SK-N-SH (cell line): ENCODE measurements around the gene HABP4. TPM values are rescaled to one million over a fixed set of nuclear protein-coding genes. Genes with fewer than 3 reads are reported as not detected.

Experiments
- CTCF ChIA-PET: fragments of 300-600, 350-600 bp; formaldehyde crosslinking; extraction: SDS; loops from one replicate; lab custom pipeline; 2021; lab: Yijun Ruan, JAX
- POLR2A ChIA-PET: fragments of 350-600 bp; sonication (Branson Sonifier 250); formaldehyde crosslinking; extraction: SDS; loops from one replicate; lab custom pipeline; 2020; ENCODE audit warnings: antibody characterized with exemption, inconsistent platforms; lab: Yijun Ruan, JAX
- DNase-seq: peaks from one replicate; pipeline ENCODE4 v3.0.0; 2012
- H2AFZ ChIP-seq: fragments of 200-600 bp; sonication (generic); 2 replicates; pipeline ENCODE4 v1.8.1; 2016; ENCODE audit warnings: antibody characterized with exemption, mild to moderate bottlenecking, low read depth
- H3F3A ChIP-seq: fragments of 200-600 bp; sonication (generic); replicated peaks from 2 replicates; pipeline ENCODE3; 2016; ENCODE audit warnings: antibody characterized with exemption, mild to moderate bottlenecking; ENCODE audit not compliant: insufficient read depth
- H3K27ac ChIP-seq, 2 experiments: fragments of 200-500 bp in 1 of 2; fragments of 200-600 bp in 1 of 2; sonication (Bioruptor generic) in 1 of 2; sonication (generic), shearing (Covaris generic) in 1 of 2; 2 replicates each; pipeline versions ENCODE4 v1.5.1 to v1.6.1; 2014 to 2016; ENCODE audit warnings: low read depth in 2 of 2, inconsistent platforms in 1 of 2, low read length in 1 of 2, mild to moderate bottlenecking in 1 of 2, mixed read lengths in 1 of 2
- H3K27me3 ChIP-seq: fragments of 200-600 bp; sonication (generic), shearing (Covaris generic); 2 replicates; pipeline ENCODE4 v1.6.1; 2016; ENCODE audit warnings: mixed run types; ENCODE audit not compliant: insufficient read depth
- H3K36me3 ChIP-seq, 2 experiments: fragments of 200-500 bp in 1 of 2; fragments of 200-600 bp in 1 of 2; sonication (Bioruptor generic) in 1 of 2; sonication (generic) in 1 of 2; replicated peaks in 1 of 2; 2 replicates each; pipeline versions ENCODE3 to v1.5.1; 2014 to 2016; ENCODE audit warnings: low read length in 1 of 2, mild to moderate bottlenecking in 1 of 2; ENCODE audit not compliant: insufficient read depth in 2 of 2, control insufficient read depth in 1 of 2
- H3K4me1 ChIP-seq, 2 experiments: fragments of 200-500 bp in 1 of 2; fragments of 200-600 bp in 1 of 2; sonication (Bioruptor generic) in 1 of 2; sonication (generic), shearing (Covaris generic) in 1 of 2; 2 replicates each; pipeline versions ENCODE4 v1.5.1 to v1.6.1; 2014 to 2016; ENCODE audit warnings: low read depth in 1 of 2, low read length in 1 of 2, mixed run types in 1 of 2; ENCODE audit not compliant: insufficient read depth in 2 of 2, control insufficient read depth in 1 of 2
- H3K4me2 ChIP-seq: fragments of 200-600 bp; sonication (generic), shearing (Covaris generic); 2 replicates; pipeline ENCODE4 v1.6.1; 2017; ENCODE audit warnings: mixed run types
- H3K4me3 ChIP-seq, 2 experiments: fragments of 200-500 bp in 1 of 2; fragments of 200-600 bp in 1 of 2; sonication (Bioruptor generic) in 1 of 2; sonication (generic), shearing (Covaris generic) in 1 of 2; 2 replicates each; pipeline versions ENCODE4 v1.5.1 to v1.8.1; 2014 to 2016; ENCODE audit warnings: low read depth in 2 of 2, inconsistent platforms in 1 of 2, low read length in 1 of 2, mild to moderate bottlenecking in 1 of 2, mixed read lengths in 1 of 2, moderate library complexity in 1 of 2
- H3K79me2 ChIP-seq: fragments of 200-600 bp; sonication (generic); 2 replicates; pipeline ENCODE4 v1.8.1; 2017; ENCODE audit warnings: mild to moderate bottlenecking; ENCODE audit not compliant: insufficient read depth
- H3K9ac ChIP-seq: fragments of 200-600 bp; sonication (generic); 2 replicates; pipeline ENCODE4 v1.6.1; 2017; ENCODE audit warnings: mixed run types
- H3K9me2 ChIP-seq: fragments of 200-600 bp; sonication (generic); 2 replicates; pipeline ENCODE4 v1.6.1; 2017; ENCODE audit warnings: mixed run types
- H3K9me3 ChIP-seq: fragments of 200-600 bp; sonication (generic); 2 replicates; pipeline ENCODE4 v1.6.1; 2017; ENCODE audit warnings: mixed run types, mild to moderate bottlenecking, moderate library complexity
- H4K20me1 ChIP-seq: fragments of 200-600 bp; sonication (generic); 2 replicates; pipeline ENCODE4 v1.6.1; 2017; ENCODE audit warnings: mild to moderate bottlenecking, mixed run types; ENCODE audit not compliant: insufficient read depth
- ELF1 ChIP-seq: IDR thresholded peaks from 2 replicates; pipeline ENCODE4 v1.4.0; 2012
- EZH2phosphoT487 ChIP-seq: fragments of 200-600 bp; sonication (generic); IDR thresholded peaks from 2 replicates; pipeline ENCODE4 v1.6.1; 2017; ENCODE audit warnings: low read depth, mixed run types, mild to moderate bottlenecking, antibody characterized with exemption, moderate library complexity, borderline replicate concordance
- FOSL2 ChIP-seq: IDR thresholded peaks from 2 replicates; pipeline ENCODE4 v1.4.0; 2012; ENCODE audit warnings: low read depth, mild to moderate bottlenecking, moderate library complexity, borderline replicate concordance
- FOXJ3 ChIP-seq: sonication (generic); formaldehyde crosslinking; IDR thresholded peaks from 2 replicates; pipeline ENCODE4 v1.5.1; 2020; ENCODE audit warnings: mild to moderate bottlenecking, missing genetic modification reagents
- FOXM1 ChIP-seq: IDR thresholded peaks from 2 replicates; pipeline ENCODE4 v1.4.0; 2012; ENCODE audit warnings: low read depth, mild to moderate bottlenecking
- GABPA ChIP-seq: IDR thresholded peaks from 2 replicates; pipeline ENCODE4 v1.4.0; 2012; ENCODE audit warnings: low read depth, mild to moderate bottlenecking
- GATA2 ChIP-seq: sonication (generic); formaldehyde crosslinking; IDR thresholded peaks from 2 replicates; pipeline ENCODE4 v1.5.0; 2020; ENCODE audit warnings: mild to moderate bottlenecking, missing genetic modification reagents
- MEF2A ChIP-seq: IDR thresholded peaks from 2 replicates; pipeline ENCODE4 v1.4.0; 2012; ENCODE audit warnings: low read depth, borderline replicate concordance
- MXI1 ChIP-seq: IDR thresholded peaks from 2 replicates; pipeline ENCODE4 v1.6.1; 2012; ENCODE audit warnings: mild to moderate bottlenecking, low read depth, low read length, improper control_type of control experiment
- NFIC ChIP-seq: IDR thresholded peaks from 2 replicates; pipeline ENCODE4 v1.4.0; 2012; ENCODE audit warnings: borderline replicate concordance
- NRF1 ChIP-seq: IDR thresholded peaks from 2 replicates; pipeline ENCODE4 v1.6.1; 2012; ENCODE audit warnings: low read depth, mild to moderate bottlenecking, low read length
- RCOR1 ChIP-seq: fragments of 150-350 bp; IDR thresholded peaks from 2 replicates; pipeline ENCODE4 v1.6.1; 2017; ENCODE audit warnings: antibody characterized with exemption, low read length
- RXRA ChIP-seq: IDR thresholded peaks from 2 replicates; pipeline ENCODE4 v1.4.0; 2012; ENCODE audit warnings: low read depth, mild to moderate bottlenecking, borderline replicate concordance
- SIN3A ChIP-seq: IDR thresholded peaks from 2 replicates; pipeline ENCODE4 v1.6.1; 2012; ENCODE audit warnings: low read depth, mild to moderate bottlenecking, low read length, moderate library complexity, borderline replicate concordance
- TAF1 ChIP-seq: IDR thresholded peaks from 2 replicates; pipeline ENCODE4 v1.6.1; 2012; ENCODE audit warnings: low read depth, mild to moderate bottlenecking, low read length, moderate library complexity, borderline replicate concordance
- TEAD4 ChIP-seq: IDR thresholded peaks from 2 replicates; pipeline ENCODE4 v1.4.0; 2012; ENCODE audit warnings: mild to moderate bottlenecking, borderline replicate concordance; ENCODE audit not compliant: insufficient read depth
- USF1 ChIP-seq: IDR thresholded peaks from 2 replicates; pipeline ENCODE4 v1.4.0; 2012; ENCODE audit warnings: low read depth, borderline replicate concordance
- ZBTB33 ChIP-seq: IDR thresholded peaks from 2 replicates; pipeline ENCODE4 v1.4.0; 2012; ENCODE audit warnings: low read depth, borderline replicate concordance
- WGBS: methylation state at CpG from one replicate; pipeline ENCODE4 v1.1.6; 2017; ENCODE audit warnings: low lambda C conversion rate; 5-methylcytosine and 5-hydroxymethylcytosine counted together
- polyA plus RNA-seq, 3 experiments: library from polyadenylated mRNA; depleted of rRNA; stranded (reverse); fragments of >200 nt; gene quantifications; 2 replicates each; pipeline ENCODE4 v1.2.3, GENCODE V29; 2012
- TF ChIP-seq, protein P1 (sequence below): fragments of 200-600 bp; sonication (generic); IDR thresholded peaks from 2 replicates; pipeline ENCODE4 v1.6.1; 2017; ENCODE audit warnings: antibody characterized with exemption, mild to moderate bottlenecking, moderate library complexity
- TF ChIP-seq, protein P2 (sequence below): IDR thresholded peaks from 2 replicates; pipeline ENCODE4 v1.4.0; 2012; ENCODE audit warnings: low read depth

The HABP4 gene
- polyA plus RNA-seq, 1 of the 3 experiments (the other 2 are of a cell fraction) = 19.0 TPM

GRCh38 chr9:96484521-96484931, 34.6 kb downstream of the HABP4 start:
- DNase-seq = no peak
- H3K9me2 ChIP-seq = no peaks in the 10 kb centered on the region
- H3F3A ChIP-seq = peaks cover 17% of the 10 kb centered on the region
- peaks cover 22 to 51% of the 10 kb centered on the region in 2 experiments for H3K36me3 ChIP-seq
- no peaks in the 10 kb centered on the region for H4K20me1 ChIP-seq
- no peaks in the 10 kb centered on the region for H3K9me3 ChIP-seq
- no peak overlapping the region for H3K9ac ChIP-seq
- ChIA-PET CTCF (no interaction called here), POLR2A (no interaction called here)
- H3K4me1 ChIP-seq = peaks cover 13 to 27% of the 10 kb centered on the region in 2 experiments
- TF ChIP-seq FOSL2 (no peak), TEAD4 (no peak), TAF1 (no peak), SIN3A (no peak), GABPA (no peak), GATA2 (CRISPR knock-in tag) (no peak), RCOR1 (no peak), MEF2A (no peak), NFIC (no peak), ZBTB33 (no peak), MXI1 (no peak), USF1 (no peak), FOXM1 (no peak)
- peaks cover 3% of the 10 kb centered on the region; the same call in 1 of the 2 replicates for H3K79me2 ChIP-seq
- H3K27me3 ChIP-seq = no peaks in the 10 kb centered on the region
- no peak overlapping the region for H3K4me2 ChIP-seq
- WGBS = 89% methylated on average over 4 of the region's 4 CpGs
- H3K4me3 ChIP-seq = no peak overlapping the region
- no peak overlapping the region; a peak in 2 of 4 replicates for H3K27ac ChIP-seq
- H2AFZ ChIP-seq = no peak overlapping the region

DNA sequence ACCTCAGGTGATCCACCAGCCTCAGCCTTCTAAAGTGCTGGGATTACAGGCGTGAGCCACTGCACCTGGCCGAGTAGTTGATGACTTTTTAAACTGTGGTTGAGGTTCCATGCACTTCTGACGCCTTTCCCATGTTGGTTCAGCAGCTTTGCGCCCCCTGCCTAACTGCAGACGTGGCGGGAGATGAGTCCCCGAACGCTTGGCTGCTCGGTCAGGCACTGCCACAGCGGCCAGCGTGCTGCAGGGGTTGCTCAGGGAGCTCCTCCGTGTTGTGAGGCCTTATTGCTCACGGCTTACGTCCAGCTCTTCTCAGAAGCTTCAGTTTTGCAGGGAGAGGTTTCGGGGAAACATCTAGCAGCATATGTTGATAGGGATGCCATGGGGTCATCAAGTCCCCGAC, 35.3 kb downstream of the HABP4 start:
- H3K9ac ChIP-seq = no peak overlapping the region
- CTCF ChIA-PET = no interaction called here
- H3K27ac ChIP-seq = peak overlapping the region; percentile 1 to 71; a peak in 3 of 4 replicates
- 98% methylated on average over 14 of the region's 16 CpGs for WGBS
- no peaks in the 10 kb centered on the region for H3K9me2 ChIP-seq
- H3K36me3 ChIP-seq = peaks cover 30 to 57% of the 10 kb centered on the region in 2 experiments
- no peaks in the 10 kb centered on the region for H3K27me3 ChIP-seq
- no peak for DNase-seq
- H3K9me3 ChIP-seq = no peaks in the 10 kb centered on the region
- no peak overlapping the region for H3K4me3 ChIP-seq
- POLR2A ChIA-PET = no interaction called here
- H3K4me2 ChIP-seq = no peak overlapping the region
- peaks cover 13 to 27% of the 10 kb centered on the region in 2 experiments for H3K4me1 ChIP-seq
- H4K20me1 ChIP-seq = no peaks in the 10 kb centered on the region
- peaks cover 17% of the 10 kb centered on the region for H3F3A ChIP-seq
- no peak overlapping the region for H2AFZ ChIP-seq
- TF ChIP-seq ZBTB33 = no peak
- no peak for TF ChIP-seq RXRA
- no peak for TF ChIP-seq ELF1
- TF ChIP-seq, protein P1, sequence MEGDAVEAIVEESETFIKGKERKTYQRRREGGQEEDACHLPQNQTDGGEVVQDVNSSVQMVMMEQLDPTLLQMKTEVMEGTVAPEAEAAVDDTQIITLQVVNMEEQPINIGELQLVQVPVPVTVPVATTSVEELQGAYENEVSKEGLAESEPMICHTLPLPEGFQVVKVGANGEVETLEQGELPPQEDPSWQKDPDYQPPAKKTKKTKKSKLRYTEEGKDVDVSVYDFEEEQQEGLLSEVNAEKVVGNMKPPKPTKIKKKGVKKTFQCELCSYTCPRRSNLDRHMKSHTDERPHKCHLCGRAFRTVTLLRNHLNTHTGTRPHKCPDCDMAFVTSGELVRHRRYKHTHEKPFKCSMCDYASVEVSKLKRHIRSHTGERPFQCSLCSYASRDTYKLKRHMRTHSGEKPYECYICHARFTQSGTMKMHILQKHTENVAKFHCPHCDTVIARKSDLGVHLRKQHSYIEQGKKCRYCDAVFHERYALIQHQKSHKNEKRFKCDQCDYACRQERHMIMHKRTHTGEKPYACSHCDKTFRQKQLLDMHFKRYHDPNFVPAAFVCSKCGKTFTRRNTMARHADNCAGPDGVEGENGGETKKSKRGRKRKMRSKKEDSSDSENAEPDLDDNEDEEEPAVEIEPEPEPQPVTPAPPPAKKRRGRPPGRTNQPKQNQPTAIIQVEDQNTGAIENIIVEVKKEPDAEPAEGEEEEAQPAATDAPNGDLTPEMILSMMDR = no peak
- TF ChIP-seq NRF1 = no peak
- TF ChIP-seq, protein P2, sequence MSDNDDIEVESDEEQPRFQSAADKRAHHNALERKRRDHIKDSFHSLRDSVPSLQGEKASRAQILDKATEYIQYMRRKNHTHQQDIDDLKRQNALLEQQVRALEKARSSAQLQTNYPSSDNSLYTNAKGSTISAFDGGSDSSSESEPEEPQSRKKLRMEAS = no peak
- no peak for TF ChIP-seq FOXJ3 (CRISPR knock-in tag)
- TF ChIP-seq EZH2phosphoT487 = no peak
- H3K79me2 ChIP-seq = peaks cover 3% of the 10 kb centered on the region; the same call in 1 of the 2 replicates
